Measurements from ENCODE around the gene TNRC6C. TPM values are rescaled to one million over a fixed set of nuclear protein-coding genes. Genes with fewer than 3 reads are reported as not detected.
A peak's percentile ranks its signal among the peaks of the same experiment; 100 is the strongest.

TNRC6C gene
- total RNA-seq, 3 donors from 2014 or later (not counting 1 experiment from before 2014, with no cell fraction given): 74.3 to 100 (median 76.3) TPM

GRCh38 chr17:78130090-78130436 lies 171.6 kb downstream of the TNRC6C start:
- Mint-ChIP-seq H3K27me3 (ENCODE audit: low read depth in 2 of 2) (no peaks in the 10 kb centered on the region), H3K4me3 (peak overlapping the region; percentile 93), H3K4me1 (peaks cover 47 to 69% of the 10 kb centered on the region in 2 donors), H3K36me3 (no peaks in the 10 kb centered on the region), H3K27ac (peak overlapping the region; percentile 88 to 99), H3K9me3 (no peaks in the 10 kb centered on the region)
- Histone ChIP-seq H3K9me3 (ENCODE audit: control insufficient read depth, insufficient read depth, low read length) (no peaks in the 10 kb centered on the region), H3K36me3 (ENCODE audit: control insufficient read depth, insufficient read depth, low read length) (peaks cover 51% of the 10 kb centered on the region), H3K27ac (ENCODE audit: low read length) (peak overlapping the region; percentile 74), H3K27me3 (ENCODE audit: control insufficient read depth, insufficient read depth, low read length) (no peaks in the 10 kb centered on the region), H3K4me1 (ENCODE audit: control insufficient read depth, insufficient read depth, low read length) (peaks cover 83% of the 10 kb centered on the region), H3K4me3 (ENCODE audit: low read length) (peak overlapping the region; percentile 71)
- WGBS (ENCODE audit: insufficient coverage): 2% methylated on average over 5 of the region's 5 CpGs
- no peak for TF ChIP-seq CTCF (IDR thresholded peaks at IDR 0.05)
- ATAC-seq (no peak), DNase-seq (peak in 1 of 2 donors; percentile 64)
- intact Hi-C loops (cut with micrococcal nuclease): loop anchor here (1.0 to 5.0 kb wide), 2 partner anchors 9 to 1672 kb away; no protein-coding TSS in a partner anchor

- peak; percentile 61 to 93 for DNase-seq
- ATAC-seq: peak; percentile 40 to 66 (median 57)
- Mint-ChIP-seq H3K27ac (peak within 1 kb of the TSS; percentile 88 to 99), H3K4me3 (peak within 1 kb of the TSS; percentile 93), H3K9me3 (no peaks in the 10 kb centered on the region), H3K36me3 (peaks cover 2% of the 10 kb centered on the region), H3K4me1 (peaks cover 49 to 72% of the 10 kb centered on the region in 2 donors), H3K27me3 (ENCODE audit: low read depth in 2 of 2) (no peaks in the 10 kb centered on the region)
- H3K27ac ChIP-seq (ENCODE audit: low read length): peak within 1 kb of the TSS; percentile 74
- WGBS (ENCODE audit: insufficient coverage): 0% methylated on average over 10 of the region's 10 CpGs
- intact Hi-C loops (cut with micrococcal nuclease): loop anchor here (1.0 to 5.0 kb wide), 2 partner anchors 9 to 1672 kb away; no protein-coding TSS in a partner anchor
- no peaks in the 10 kb centered on the region for H3K27me3 ChIP-seq (ENCODE audit: control insufficient read depth, insufficient read depth, low read length)
- peaks cover 51% of the 10 kb centered on the region for H3K36me3 ChIP-seq (ENCODE audit: control insufficient read depth, insufficient read depth, low read length)
- H3K4me3 ChIP-seq (ENCODE audit: low read length): peak within 1 kb of the TSS; percentile 71
- no peak for TF ChIP-seq CTCF (IDR thresholded peaks at IDR 0.05)
- peaks cover 79% of the 10 kb centered on the region for H3K4me1 ChIP-seq (ENCODE audit: control insufficient read depth, insufficient read depth, low read length)
- no peaks in the 10 kb centered on the region for H3K9me3 ChIP-seq (ENCODE audit: control insufficient read depth, insufficient read depth, low read length)
These were observed 172.1 kb downstream of the TNRC6C start, which contains the start of gene TMC8 for GRCh38 chr17:78130437-78131101. Gene TMC8, plus strand, starts transcription at chr17:78130771. Its CDS starts 818 bp downstream, at chr17:78131589.

- H3K27ac ChIP-seq (ENCODE audit: low read length): peak overlapping the region; percentile 74
- DNase-seq (peak; percentile 56 to 65), ATAC-seq (peak; percentile 15 to 31 (median 16))
- peak overlapping the region; percentile 71 for H3K4me3 ChIP-seq (ENCODE audit: low read length)
- no peaks in the 10 kb centered on the region for H3K27me3 ChIP-seq (ENCODE audit: control insufficient read depth, insufficient read depth, low read length)
- Mint-ChIP-seq H3K4me3 (peak overlapping the region; percentile 93), H3K9me3 (no peaks in the 10 kb centered on the region), H3K27me3 (ENCODE audit: low read depth in 2 of 2) (no peaks in the 10 kb centered on the region), H3K27ac (peak overlapping the region; percentile 88 to 99), H3K36me3 (peaks cover 10% of the 10 kb centered on the region), H3K4me1 (peaks cover 58 to 79% of the 10 kb centered on the region in 2 donors)
- H3K9me3 ChIP-seq (ENCODE audit: control insufficient read depth, insufficient read depth, low read length): no peaks in the 10 kb centered on the region
- under 1% methylated on average over 74 of the region's 74 CpGs for WGBS (ENCODE audit: insufficient coverage)
- intact Hi-C loops (cut with micrococcal nuclease): loop anchor here (5.0 kb wide), 1 partner anchor 1671 kb away; no protein-coding TSS in a partner anchor
- peaks cover 50% of the 10 kb centered on the region for H3K36me3 ChIP-seq (ENCODE audit: control insufficient read depth, insufficient read depth, low read length)
- no peak for TF ChIP-seq CTCF (IDR thresholded peaks at IDR 0.05)
- peaks cover 77% of the 10 kb centered on the region for H3K4me1 ChIP-seq (ENCODE audit: control insufficient read depth, insufficient read depth, low read length)
These were observed 172.9 kb downstream of the TNRC6C start for GRCh38 chr17:78131172-78132083.
